Subcutaneous adipose tissue (tissue), 4 donors: ENCODE data around the gene FOXP1. TPM values are rescaled to one million over a fixed set of nuclear protein-coding genes. Genes with fewer than 3 reads are reported as not detected.

Experiments used
- CTCF ChIP-seq: fragments of 450-650 bp; IDR thresholded peaks from one replicate; pipeline ENCODE4 v1.5.1; 2016; ENCODE audit warnings: low read depth, mild to moderate bottlenecking, control low read depth, antibody characterized with exemption, moderate library complexity
- total RNA-seq, 4 donors: library from RNA; depleted of rRNA; stranded (reverse); fragments of >200 nt; gene quantifications; one replicate each; pipeline ENCODE4 v1.1.0, GENCODE V29; 2016

The FOXP1 gene
- total RNA-seq, 4 donors from 2014 or later, result 70.5 to 96.7 (median 88.0) TPM

DNA sequence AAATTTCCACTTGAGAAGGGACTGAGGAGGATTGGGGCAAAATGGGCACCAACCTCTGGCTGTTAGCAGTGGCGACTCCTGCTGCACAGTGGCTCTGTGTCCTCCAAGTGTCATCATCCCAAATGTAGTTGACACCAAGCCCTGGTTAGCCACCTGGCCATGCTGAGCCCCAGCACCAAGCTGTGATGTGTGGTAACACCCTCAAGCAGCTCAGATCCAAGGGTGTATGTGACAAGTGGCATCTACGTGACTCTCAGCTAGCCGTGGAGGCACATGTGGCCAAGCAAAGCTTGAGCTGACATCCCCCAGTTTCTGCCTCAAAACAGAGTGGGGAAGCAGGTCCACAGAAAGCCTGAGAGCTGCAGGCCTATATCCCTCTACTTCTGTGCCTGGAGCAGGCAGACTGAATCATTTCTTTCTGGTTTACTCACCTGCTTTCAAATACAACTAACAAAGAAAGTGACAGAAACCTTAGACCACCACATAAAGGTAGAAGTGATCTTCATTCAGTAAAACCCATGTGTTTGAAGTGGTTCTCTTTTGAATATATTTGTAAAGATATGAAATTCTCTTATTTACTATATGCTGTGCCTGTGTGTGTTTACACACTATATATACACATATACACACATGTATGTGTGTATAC, 40.0 kb downstream of the FOXP1 start:
- no peak for TF ChIP-seq CTCF

DNA sequence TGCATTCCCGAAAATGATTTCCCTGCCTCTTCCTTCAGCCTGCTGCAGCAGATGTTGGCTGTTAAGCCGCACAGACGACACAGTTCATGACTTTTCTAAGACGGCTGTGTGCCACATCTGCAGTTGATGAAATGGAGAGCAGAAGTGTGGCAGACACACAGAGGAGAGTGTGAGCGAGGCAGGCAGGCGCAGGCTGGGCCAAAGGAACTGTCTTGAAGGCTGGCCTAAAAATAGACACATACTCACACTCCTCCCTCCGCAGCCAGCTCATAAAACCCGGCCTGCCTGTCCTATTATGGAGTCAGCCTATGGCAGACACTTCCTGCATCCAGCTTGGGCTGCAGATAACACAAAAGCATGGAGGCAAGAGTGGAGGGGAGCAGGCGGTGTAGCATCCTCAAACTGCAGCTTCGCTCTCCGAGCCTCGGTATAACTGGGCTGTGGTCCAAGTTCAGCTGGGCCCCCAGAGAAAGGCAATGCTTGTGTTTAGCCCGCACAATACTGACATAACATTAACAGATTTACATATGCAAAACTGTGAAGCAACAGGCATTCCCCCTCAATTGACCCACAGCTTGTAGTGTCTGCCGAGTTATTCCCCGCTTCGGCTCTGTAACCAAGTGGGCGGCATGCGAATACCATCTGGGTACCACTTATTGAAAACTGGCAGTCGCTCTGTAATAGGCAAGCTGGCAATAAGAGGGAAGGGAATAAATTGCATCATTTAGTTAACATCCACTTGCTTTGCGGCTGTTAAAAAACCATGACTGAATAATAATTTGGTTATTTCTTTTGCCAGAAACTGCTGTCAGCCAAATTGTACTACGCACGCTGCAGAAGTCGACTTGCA, 40.8 kb downstream of the FOXP1 start:
- no peak for TF ChIP-seq CTCF

GRCh38 chr3:71541313-71541712, 42.2 kb downstream of the FOXP1 start:
- TF ChIP-seq CTCF, result no peak

- no peak for TF ChIP-seq CTCF
Observed at GRCh38 chr3:71537211-71537611, 46.3 kb downstream of the FOXP1 start.

DNA sequence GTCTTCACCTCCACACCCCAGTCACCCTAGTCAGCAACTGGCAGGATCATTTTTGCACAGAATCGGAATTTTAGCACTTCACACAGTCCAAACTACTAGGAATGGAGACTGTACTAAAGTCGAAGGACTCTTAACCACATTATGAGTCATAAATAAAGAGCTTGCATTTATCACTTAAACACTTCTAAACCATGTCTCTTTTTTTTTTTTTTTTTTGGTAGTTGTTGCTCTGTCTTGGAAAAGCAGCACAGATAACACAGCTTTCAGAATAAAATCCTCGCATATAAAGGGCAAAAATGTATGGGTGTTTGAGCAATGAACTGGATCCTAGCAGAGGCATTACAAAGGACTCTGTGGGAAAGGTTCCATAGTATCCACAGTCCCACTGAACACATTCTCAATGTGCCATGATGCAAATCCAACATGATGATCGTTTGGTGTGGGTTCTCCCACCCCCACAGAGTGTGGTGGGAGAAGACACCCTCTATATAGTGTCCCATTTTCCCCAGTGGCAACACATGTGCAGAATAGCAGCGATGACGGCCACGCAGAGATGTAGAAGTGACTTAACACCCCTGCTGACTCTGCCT, 47.1 kb downstream of the FOXP1 start:
- TF ChIP-seq CTCF, result no peak

GRCh38 chr3:71533588-71533987, 49.9 kb downstream of the FOXP1 start:
- no peak for TF ChIP-seq CTCF
